Measurements from ENCODE around the gene TMPRSS11B.
"Not testable (repeated sequence)": the region's sequence is repeated elsewhere in the genome, so short reads cannot be mapped to it uniquely, and the experiment has no call there.

The TMPRSS11B gene, protein sequence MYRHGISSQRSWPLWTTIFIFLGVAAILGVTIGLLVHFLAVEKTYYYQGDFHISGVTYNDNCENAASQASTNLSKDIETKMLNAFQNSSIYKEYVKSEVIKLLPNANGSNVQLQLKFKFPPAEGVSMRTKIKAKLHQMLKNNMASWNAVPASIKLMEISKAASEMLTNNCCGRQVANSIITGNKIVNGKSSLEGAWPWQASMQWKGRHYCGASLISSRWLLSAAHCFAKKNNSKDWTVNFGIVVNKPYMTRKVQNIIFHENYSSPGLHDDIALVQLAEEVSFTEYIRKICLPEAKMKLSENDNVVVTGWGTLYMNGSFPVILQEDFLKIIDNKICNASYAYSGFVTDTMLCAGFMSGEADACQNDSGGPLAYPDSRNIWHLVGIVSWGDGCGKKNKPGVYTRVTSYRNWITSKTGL

DNA sequence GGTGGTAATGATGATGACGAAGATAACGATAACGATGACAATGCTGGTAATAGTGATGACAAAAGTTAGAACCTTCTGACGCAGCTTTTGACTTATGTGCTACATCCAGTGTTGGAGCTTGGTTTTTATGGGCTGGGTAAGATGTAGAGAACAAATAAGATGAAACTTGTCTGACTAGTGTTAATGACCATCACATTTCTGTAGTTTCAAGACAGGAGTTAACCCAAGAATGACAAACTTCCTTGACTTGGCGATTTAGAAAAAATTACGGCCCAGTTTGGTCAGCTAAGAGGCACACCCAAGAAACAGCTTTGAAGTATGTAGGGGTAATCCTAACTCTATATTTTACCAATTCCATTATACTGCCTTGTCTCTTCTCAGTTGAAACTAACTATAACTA lies at the start of gene TMPRSS11B:
TSS of gene TMPRSS11B (minus strand) at position 101 of the 400 bp plus-strand sequence. CDS start 136 bp downstream, outside the sequence.
- DNase-seq = no peak

DNA sequence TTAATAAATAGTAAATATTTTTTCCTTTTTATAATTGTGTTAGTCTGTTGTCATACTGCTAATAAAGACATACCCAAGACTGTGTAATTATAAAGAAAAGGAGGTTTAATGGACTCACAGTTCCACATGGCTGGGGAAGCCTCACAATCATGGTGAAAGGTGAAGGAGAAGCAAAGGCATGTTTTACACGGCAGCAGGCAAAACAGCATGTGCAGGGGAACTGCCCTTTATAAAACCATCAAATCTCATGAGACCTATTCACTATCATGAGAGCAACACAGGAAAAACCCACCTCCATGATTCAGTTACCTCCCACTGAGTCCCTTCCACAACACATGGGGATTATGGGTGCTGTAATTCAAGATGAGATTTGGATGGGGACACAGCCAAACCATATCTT lies 45.8 kb upstream of the TMPRSS11B start:
- no peak for DNase-seq

DNA sequence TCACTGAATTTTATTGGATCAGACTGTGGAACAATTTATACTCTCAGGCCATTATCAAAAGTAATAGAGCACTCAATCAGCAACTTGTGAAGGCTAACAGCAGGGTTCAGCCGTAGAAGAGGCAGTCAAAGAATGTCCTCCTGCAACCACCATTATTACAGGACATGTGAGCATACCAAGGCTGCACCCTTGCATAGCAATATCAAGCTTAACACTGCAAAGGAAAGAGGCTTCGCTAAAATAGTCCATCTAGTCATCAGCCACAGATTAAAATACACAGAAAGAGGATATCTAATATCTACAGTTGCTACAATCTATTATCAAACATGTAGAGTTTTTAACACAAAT lies 42.9 kb upstream of the TMPRSS11B start:
- no peak for DNase-seq

DNA sequence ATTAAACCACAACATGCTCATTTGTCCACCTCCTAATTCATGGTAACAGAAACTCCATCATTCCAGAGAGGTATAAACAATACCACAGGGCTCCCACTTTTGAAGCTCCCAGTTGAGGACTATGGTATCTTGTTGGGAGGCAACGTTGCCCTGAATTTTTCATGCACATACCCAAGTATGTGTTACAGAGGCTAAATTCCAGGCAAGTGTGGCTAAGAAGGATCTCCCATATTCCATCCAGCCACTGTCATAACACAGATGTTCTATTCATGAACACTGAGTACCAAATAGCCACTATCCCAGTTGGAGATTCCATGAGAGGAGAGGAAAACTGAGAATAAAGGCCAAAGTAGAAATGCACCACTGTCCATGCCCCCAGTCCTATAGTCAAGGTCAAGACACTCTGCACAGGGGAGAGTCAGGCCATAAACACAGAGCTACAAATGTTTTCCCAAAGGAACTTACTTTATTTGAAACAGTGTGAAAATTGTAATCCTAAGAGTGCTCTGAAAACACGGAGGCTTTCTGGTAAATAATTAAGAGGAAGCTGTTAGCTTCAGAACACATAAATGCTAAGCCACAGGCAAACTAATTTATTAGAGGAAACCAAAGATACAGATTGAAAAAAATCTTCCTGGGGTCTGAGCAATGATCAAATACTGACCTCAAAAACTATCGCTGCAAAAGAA lies 42.4 kb upstream of the TMPRSS11B start:
- DNase-seq = no peak

DNA sequence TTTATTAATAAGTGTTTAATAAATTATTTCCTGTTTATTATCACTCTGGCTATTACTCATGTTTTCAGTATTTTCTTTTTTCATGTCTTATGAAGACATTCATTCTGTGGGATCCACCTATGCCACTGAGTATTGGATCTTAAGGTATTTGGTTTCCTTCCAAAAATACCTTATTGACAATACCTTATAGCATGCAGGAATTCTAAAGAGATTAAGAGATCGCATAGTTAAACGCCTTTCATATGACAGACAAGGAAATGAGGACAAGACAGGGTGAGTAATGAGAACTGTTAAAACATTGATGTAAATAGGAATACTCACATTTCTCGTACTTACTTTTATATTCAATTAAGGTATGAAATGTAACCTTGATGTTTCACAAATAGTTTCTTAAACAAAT lies 38.2 kb upstream of the TMPRSS11B start:
- no peak for DNase-seq

DNA sequence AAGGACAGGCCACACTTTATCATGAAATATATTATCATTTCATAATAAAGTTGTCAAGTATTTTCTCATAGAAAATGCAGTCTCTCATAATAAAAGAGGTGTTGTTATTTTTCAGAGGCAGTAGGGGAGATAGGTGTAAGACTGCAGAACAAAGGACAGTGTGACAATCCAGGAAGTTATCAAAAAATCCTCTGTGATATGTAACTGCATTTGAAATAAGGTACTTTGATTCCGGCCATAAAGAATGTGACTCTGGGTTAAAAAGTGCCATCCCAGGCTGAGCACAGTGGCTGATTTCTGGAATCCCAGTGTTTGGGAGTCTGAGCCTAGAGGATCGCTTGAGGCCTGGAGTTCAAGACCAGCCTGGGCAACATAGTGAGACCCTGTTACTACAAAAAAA lies 37.6 kb upstream of the TMPRSS11B start:
- no peak for DNase-seq

DNA sequence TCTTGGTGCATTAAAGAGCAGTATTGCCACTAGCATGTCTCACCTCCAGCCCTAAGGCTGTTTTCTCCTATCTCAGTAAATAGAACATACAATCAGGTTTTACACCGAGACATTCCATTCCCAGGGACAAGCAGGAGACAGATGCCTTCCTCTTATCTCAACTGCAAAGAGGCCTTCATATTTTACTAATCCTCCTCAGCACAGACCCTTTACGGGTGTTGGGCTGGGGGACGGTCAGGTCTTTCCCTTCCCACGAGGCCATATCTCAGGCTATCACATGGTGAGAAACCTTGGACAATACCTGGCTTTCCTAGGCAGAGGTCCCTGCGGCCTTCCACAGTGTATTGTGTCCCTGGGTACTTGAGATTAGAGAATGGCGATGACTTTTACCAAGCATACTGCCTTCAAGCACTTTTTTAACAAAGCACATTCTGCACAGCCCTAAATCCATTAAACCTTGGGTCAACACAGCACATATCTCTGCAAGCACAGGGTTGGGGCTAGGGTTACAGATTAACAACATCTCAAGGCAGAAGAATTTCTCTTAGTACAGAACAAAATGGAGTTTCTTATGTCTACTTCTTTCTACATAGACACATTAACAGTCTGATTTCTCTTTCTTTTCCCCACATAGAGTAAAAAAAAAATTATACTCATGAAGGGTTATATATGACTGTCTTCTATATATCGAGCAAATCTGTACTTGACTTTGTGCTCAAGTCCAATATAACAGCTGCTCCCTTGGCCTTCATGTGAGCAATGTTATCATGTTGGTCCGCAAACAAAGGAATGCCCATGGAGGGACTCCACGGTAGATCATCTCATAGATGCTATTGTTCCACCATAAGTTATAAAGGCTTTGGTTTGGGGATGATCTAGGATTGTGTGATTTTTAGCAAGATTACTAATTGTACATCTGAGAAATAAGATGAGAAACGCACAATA lies 36.6 kb upstream of the TMPRSS11B start:
- DNase-seq = not testable (repeated sequence)

DNA sequence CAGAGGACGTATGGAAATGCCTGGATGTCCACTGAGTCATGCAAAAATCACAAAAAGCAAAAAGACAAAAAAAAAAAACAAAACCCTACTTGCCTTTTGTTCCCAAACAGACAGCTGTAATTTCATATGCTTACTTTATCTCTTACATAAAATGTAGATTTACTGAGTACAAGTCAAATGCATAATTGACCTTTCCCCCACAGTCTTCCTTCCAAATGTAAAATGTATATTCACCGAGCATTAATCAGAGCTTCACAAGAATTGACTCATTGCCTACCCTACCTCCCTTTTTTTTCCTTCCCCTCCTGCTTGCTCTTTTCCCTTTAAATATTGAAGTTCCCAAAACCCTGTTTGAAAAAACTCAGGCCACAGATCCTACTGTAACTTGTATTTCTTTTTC lies 32.5 kb upstream of the TMPRSS11B start:
- DNase-seq = no peak

DNA sequence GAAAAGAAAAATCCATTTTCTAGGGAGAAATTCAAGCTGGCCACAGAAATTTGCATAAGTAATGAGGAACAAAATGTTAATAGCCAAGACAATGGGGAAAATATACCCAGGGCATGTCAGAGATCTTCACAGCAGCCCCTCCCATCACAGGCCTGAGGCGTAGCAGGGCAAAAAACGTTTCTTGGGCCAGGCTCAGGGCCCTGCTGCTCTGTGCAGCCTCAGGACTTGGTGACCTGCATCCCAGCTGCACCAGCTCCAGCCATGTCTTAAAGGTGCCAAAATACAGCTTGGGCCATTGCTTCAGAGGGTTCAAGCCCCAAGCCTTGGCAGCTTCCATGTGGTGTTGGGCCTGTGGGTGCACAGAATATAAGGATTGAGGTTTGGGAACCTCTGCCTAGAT lies 32.1 kb upstream of the TMPRSS11B start:
- DNase-seq = no peak

DNA sequence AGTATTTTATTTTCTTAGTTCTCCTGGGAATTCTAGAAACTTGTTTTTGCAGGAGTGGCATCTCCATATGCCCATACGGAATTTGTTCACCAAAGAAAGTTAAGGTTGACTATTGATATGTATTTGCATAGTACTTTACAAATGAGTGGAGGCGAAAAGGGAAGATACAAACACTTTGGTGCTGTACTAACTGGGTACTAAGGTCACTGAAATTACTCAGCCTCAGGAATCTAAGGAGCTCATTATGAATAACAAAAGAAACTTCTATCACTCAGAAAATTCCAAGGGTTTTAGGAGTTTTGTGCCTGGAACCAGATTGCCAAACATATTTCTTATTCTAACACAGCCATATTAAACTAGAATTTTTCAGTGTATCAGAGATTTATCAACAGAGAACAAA lies 27.4 kb upstream of the TMPRSS11B start:
- no peak for DNase-seq

DNA sequence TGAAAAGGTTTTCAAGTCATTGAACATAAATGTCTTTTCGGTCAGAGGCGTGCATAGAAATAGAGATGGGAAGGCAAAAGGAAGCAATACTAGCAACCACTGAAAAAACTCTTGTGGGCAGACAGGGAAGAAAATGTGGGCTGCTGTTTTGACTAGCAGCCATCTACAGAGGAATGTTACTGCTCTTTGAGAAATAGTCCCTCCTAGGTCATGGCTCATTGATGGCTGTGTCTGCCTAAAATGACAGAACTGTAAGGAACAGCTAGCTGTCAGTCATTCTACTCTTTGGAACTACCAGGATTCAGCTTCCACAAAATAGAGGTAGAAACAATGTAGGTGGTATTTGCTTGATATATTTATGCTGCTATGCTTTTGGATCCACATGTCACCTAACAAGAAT lies 26.9 kb upstream of the TMPRSS11B start:
- no peak for DNase-seq

DNA sequence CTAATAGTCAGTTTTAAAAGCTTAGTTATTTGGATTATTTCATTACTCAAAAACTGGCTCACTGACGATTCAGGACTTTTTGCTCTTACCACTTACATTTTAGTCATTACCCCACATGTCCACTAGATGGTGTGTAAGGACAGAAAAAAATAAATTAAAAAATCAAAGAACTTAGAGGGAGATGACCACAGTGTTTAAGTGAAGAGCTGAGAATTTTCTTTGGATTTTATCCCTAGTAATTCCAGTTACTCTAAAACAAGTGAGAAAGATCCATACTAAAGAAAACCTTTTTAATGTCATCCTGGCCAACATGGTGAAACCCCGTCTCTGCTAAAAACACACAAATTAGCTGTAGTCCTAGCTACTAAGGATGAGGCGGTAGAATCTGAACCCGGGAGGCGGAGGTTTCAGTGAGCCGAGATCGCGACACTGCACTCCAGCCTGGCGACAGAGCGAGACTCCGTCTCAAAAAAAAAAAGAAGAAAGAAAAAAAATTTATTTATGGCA lies 26.4 kb upstream of the TMPRSS11B start:
- no peak for DNase-seq

DNA sequence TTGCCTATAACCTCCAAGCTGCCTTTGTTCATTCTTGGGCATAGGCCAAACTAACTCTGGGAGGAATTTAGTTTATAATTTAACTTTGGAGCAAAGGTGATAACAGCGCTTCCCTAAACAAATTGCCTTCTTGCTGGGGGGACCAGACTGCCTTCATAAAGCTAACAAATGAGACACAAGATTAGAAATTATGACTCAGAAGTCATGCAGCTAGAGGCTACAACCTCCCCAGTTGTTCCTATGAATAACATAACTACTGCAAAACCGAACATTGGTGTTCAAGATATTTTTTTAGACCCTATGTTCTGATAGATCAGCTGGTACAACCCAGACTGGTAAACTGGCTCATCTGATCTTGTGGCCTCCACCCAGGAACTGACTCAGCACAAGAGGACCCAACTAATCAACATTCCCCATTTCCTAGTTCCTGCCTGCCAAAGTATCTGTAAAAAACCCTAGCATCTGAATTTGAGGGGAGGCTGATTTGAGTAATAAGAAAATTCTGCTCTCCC lies 22.0 kb upstream of the TMPRSS11B start:
- no peak for DNase-seq

DNA sequence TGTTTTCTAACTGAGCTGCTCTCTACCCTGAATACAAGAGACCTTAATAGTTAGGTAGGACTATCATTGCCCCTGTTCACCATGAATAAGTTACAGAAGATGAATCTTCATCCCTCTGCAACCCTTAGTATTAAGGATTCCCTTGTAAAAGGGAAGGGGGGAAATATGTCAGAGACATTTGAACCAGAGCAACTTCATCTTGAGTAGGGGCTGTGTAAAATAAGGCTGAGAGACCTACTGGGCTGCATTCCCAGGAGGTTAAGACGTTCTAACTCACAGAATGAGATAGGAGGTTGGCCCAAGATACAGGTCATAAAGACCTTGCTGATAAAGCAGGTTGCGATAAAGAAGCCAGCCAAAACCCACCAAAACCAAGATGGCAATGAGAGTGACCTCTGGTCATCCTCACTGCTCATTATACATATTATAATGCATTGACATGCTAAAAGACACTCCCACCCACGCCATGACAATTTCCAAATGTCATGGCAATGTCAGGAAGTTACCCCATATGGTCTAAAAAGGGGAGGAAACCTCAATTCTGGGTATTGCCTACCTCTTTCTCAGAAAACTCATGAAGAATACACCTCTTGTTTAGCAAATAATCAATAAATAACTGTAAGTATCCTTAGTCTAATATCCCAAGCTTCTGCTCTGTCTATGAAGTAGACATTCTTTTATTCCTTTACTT lies 19.5 kb upstream of the TMPRSS11B start:
- no peak for DNase-seq

DNA sequence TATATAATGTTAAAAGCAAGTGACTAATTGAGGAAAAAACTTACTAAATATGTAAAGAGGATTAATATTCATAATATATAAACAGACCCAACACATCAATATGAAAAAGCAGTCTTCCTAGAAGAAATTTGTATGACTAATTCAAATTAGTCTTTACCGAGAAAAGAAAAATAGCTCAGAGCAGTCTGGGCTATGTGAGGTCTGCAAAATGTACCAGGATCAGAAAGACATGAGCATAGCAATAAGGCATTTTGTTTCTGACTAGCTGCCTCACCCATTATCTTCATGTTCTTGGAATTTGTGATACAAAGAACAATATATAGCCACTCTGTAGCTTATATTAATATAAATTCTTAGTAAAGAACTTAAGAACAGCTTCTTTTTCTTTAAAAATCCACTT lies 13.7 kb upstream of the TMPRSS11B start:
- no peak for DNase-seq

DNA sequence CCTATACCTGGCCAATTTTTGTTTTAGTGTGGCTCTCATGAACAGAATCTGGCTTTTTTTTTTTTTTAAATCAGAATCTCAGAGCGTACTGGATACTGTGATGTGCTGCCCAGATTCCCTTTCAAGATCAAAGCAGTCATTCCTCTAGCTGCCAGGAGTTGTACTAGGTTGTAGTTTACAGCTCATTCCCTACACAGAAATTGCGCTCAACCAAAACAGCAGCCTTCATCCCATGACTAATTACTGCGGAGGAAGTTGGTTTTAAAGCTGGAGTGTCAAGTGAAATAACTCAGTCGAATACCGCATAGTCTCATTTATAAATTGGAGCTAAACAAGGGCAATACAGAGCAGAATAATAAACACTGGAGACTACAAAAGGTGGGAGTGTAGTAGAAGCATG lies 12.2 kb upstream of the TMPRSS11B start:
- no peak for DNase-seq

DNA sequence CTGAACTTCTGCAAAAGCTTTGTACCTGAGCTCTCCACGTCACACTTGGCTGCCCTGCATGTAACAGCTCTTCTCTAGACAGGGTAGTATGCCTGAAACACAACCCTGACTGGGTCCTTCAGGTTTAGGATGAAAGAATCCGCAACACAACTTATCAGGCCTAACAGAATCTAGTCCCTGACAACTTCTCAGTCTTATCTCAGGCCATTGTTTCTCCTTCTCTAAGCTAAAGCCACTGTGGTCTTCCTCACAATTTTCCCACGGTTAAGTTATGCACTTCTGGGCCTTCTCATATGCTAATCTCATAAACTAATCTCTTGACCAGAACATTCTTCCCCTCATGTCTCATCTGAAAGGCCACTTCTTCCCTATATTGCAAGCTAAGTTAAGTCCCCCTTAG lies 10.8 kb upstream of the TMPRSS11B start:
- no peak for DNase-seq

DNA sequence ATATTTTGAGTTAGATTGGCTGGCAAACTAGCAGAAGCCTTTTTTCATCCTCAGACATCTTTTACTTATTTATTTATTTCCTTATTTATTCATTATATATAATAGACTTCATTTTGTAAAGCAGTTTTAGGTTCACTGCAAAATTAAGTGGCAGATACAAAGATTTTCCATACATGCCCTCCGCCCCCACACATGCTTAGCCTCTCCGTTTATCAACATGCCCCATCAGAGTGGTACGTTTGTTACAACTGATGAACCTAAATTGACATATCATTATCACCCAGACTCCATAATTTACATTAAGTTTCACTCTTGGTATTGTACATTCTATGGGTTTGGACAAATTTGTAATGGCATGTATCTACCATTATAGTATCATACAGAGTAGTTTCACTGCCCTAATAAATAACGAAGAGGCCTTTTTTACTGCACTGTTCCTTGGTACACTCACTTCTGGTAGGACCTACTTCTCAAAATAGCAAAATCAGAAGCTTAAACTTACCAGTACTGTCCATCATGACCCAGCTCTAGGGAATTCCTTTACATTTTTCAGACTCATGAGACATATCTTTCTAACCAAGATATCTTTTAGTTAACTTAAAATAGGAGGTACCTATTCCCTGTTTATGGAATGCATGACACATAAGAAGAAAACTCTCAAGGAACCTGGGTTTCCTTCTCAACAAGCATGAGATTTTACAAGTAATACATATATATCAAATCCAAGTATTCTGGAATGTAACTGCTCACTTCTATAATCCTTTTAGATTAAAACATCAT lies 4.8 kb upstream of the TMPRSS11B start:
- DNase-seq = no peak

DNA sequence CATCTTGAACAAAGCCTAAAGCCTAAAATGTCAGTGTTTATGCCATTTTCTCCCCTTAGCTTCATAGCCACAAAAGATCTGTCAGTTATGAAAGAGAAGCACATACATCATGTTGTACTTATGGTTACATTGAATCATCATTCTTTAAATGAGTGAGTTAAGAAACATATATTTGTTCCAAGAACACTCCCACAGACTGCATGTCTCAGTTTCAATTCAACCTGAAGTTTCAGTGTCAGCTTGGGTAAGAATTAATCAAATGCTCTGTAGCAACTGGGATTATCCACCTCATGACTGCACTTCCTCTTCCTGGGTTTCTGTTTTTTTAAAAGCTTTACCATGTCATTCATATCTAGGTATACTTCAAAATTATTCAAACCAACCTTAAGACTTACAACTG lies 3.9 kb upstream of the TMPRSS11B start:
- no peak for DNase-seq

DNA sequence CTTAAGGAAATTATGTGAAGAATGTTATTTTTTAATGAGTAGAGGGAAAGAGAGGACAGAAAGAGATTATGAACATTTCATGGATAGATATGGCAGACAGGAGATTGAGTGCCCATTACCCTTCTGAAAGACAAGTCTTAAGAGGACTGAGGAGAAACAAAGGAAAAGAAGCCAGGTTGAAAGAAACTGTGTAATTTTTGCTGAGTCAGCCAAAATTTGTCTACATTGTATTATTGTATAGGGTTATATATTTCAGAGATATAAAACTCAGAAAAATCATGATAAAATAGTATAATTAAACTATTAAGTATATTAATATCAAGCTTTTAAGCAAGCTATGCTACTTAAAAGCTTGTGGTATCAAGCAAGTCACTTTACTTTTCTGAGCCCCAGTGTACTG lies 4.9 kb downstream of the TMPRSS11B start:
- no peak for DNase-seq

DNA sequence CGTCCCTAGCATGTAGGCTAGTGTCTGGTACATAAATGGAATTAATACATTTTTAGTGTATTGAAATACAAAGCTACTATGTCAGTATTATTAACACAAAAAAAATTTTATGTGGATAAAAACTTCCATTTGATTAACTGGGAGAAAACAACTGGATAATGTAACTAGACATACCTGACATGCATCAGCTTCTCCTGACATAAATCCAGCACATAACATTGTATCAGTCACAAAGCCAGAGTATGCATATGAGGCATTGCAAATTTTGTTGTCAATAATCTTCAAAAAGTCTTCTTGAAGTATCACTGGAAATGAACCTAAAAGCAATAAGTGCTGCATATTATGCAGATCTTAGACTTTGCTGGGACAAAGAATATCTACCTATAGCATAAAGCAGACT lies 16.9 kb downstream of the TMPRSS11B start:
- no peak for DNase-seq

DNA sequence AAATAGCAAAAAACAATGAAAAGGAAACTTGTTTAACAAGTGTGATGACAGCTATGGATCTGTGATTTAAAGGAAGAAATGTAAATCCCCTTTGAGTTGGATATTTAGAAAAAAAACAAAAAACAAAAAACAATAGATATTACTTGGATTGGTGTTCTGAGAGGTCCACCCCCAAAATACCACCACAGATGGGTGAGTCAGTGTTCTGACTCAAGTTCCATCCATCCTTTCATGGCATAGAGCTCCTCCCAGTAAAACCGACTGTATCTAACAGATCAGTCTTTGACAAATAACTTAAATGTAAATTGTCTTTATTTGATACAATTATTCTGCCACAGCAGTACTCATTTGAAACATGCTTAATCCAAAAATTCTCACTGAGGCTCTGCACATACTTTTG lies 27.4 kb downstream of the TMPRSS11B start:
- no peak for DNase-seq

Measured in NK-92 treated with Interleukin-12 subunit alpha and Interleukin-12 subunit beta, amount 100 ng/mL, for 24 hours (cell line).